Upper lobe of right lung (tissue), 1 donor: Measurements from ENCODE around the gene IQGAP2. TPM values are rescaled to one million over a fixed set of nuclear protein-coding genes. Genes with fewer than 3 reads are reported as not detected.

ENCODE experiments used
- ATAC-seq: fragments of 200-7000 bp; cut with Tn5 transposase; one replicate; pipeline ENCODE4 v1.9.1; 2020; ENCODE audit warnings: mild to moderate bottlenecking, moderate library complexity
- DNase-seq: peaks from one replicate; pipeline ENCODE4 v3.0.0-alpha.2; 2020
- H3K27ac ChIP-seq: fragments of 200-600 bp; one replicate; pipeline ENCODE4 v1.8.0; 2022
- H3K27me3 ChIP-seq: fragments of 200-600 bp; one replicate; pipeline ENCODE4 v1.8.0; 2022; ENCODE audit warnings: mild to moderate bottlenecking
- H3K36me3 ChIP-seq: fragments of 200-600 bp; one replicate; pipeline ENCODE4 v1.8.0; 2022
- H3K4me1 ChIP-seq: fragments of 200-600 bp; one replicate; pipeline ENCODE4 v1.8.0; 2022
- H3K4me3 ChIP-seq: fragments of 200-600 bp; one replicate; pipeline ENCODE4 v1.8.0; 2022; ENCODE audit warnings: mild to moderate bottlenecking
- H3K9me3 ChIP-seq: fragments of 200-600 bp; one replicate; pipeline ENCODE4 v1.8.0; 2022
- CTCF ChIP-seq: fragments of 200-600 bp; IDR thresholded peaks from one replicate; pipeline ENCODE4 v1.8.0; 2022; ENCODE audit warnings: antibody characterized with exemption
- intact Hi-C: fragments of 100-400 bp; cut with DNase I; formaldehyde crosslinking; loops from one replicate; pipeline ENCODE4 v1.11.0; 2022
- total RNA-seq: library from RNA; stranded (reverse); fragmentation: NEBNext Ultra II Directional; extraction: Animal tissue kit (Norgen Biotek cat#: 25700); gene quantifications from one replicate; pipeline ENCODE4 v1.2.1, GENCODE V29; 2021
- donor health status: DM: no; HTN: yes; CAD: no; lungs with severe emphysema.

Gene IQGAP2
- total RNA-seq, 1 donor from 2014 or later, result 31.0 TPM

DNA sequence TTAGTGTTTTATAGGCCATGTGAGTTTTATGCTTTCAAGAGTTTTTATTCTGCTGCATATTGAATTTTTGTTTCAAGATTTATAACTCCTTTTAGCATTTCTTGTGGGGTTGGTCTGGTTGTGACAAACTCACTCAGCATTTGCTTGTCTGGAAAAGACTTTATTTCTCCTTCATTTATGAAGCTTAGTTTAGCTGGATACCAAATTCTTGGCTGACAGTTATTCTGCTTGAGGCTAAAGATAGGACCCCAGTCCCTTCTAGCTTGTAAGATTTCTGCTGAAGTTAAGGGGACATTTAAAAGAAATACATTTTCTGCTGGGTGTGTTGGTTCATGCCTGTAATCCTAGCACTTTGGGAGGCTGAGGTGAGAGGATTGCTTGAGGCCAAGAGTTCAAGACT lies 36.8 kb downstream of the IQGAP2 start:
- no peak for TF ChIP-seq CTCF
- Histone ChIP-seq H3K4me1 (peaks cover 2% of the 10 kb centered on the region), H3K27me3 (no peaks in the 10 kb centered on the region), H3K9me3 (no peaks in the 10 kb centered on the region), H3K36me3 (no peaks in the 10 kb centered on the region), H3K4me3 (no peak overlapping the region), H3K27ac (no peak overlapping the region)
- DNase-seq (no peak), ATAC-seq (no peak)
- intact Hi-C loops, result no loop called here

DNA sequence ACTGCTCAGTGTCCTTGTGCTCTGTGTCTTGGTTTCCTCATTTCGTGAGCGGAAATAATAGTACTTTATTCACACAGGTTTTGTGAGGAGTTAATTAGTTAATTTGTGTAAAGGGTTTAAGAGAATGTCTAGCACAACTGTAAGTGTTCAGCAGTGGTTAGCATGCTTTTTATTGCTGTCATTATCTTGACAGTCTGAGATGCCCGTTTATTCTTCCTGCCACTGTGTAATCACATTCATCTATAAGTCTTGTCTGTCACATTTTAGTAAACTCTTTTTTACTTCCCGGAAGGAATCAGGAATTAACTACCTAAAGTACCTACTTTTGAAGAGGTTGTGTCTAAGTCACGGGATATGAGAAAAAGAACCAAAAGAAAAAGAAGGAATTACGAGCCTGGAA lies 38.0 kb downstream of the IQGAP2 start:
- H3K27ac ChIP-seq, result no peak overlapping the region
- no peaks in the 10 kb centered on the region for H3K27me3 ChIP-seq
- H3K4me3 ChIP-seq, result no peak overlapping the region
- no peaks in the 10 kb centered on the region for H3K36me3 ChIP-seq
- ATAC-seq (no peak), DNase-seq (no peak)
- H3K9me3 ChIP-seq, result no peaks in the 10 kb centered on the region
- intact Hi-C loops, result no loop called here
- TF ChIP-seq CTCF, result no peak
- peaks cover 2% of the 10 kb centered on the region for H3K4me1 ChIP-seq

GRCh38 chr5:76441890-76442673 lies 39.0 kb downstream of the IQGAP2 start:
- H3K9me3 ChIP-seq, result no peaks in the 10 kb centered on the region
- H3K27ac ChIP-seq, result no peak overlapping the region
- peaks cover 2% of the 10 kb centered on the region for H3K4me1 ChIP-seq
- TF ChIP-seq CTCF, result no peak
- ATAC-seq (no peak), DNase-seq (no peak)
- intact Hi-C loops, result no loop called here
- H3K27me3 ChIP-seq, result no peaks in the 10 kb centered on the region
- no peaks in the 10 kb centered on the region for H3K36me3 ChIP-seq
- no peak overlapping the region for H3K4me3 ChIP-seq

GRCh38 chr5:76443066-76443800 lies 40.1 kb downstream of the IQGAP2 start:
- H3K4me3 ChIP-seq, result no peak overlapping the region
- no peaks in the 10 kb centered on the region for H3K9me3 ChIP-seq
- H3K27me3 ChIP-seq, result no peaks in the 10 kb centered on the region
- ATAC-seq (no peak), DNase-seq (no peak)
- H3K27ac ChIP-seq, result no peak overlapping the region
- peaks cover 2% of the 10 kb centered on the region for H3K4me1 ChIP-seq
- intact Hi-C loops, result no loop called here
- TF ChIP-seq CTCF, result no peak
- H3K36me3 ChIP-seq, result no peaks in the 10 kb centered on the region

GRCh38 chr5:76445063-76445462 lies 42.0 kb downstream of the IQGAP2 start:
- Histone ChIP-seq H3K9me3 (no peaks in the 10 kb centered on the region), H3K4me3 (no peak overlapping the region), H3K27ac (no peak overlapping the region), H3K4me1 (peaks cover 10% of the 10 kb centered on the region), H3K36me3 (no peaks in the 10 kb centered on the region), H3K27me3 (no peaks in the 10 kb centered on the region)
- no peak for DNase-seq
- intact Hi-C loops, result no loop called here
- no peak for ATAC-seq
- no peak for TF ChIP-seq CTCF
